SK-N-SH treated with all-trans-retinoic acid at 6 μM for 48 hours (cell line): ENCODE measurements around the gene HM13.

ENCODE experiments used
- ISL1 ChIP-seq: fragments of 250-450 bp; sonication (Bioruptor Pico); IDR thresholded peaks from 2 replicates; pipeline ENCODE4 v2.1.2; 2022; ENCODE audit warnings: mild to moderate bottlenecking, moderate library complexity
- OSR1 ChIP-seq: fragments of 250-450 bp; sonication (Bioruptor Pico); IDR thresholded peaks from 2 replicates; pipeline ENCODE4 v1.8.0; 2022; ENCODE audit warnings: moderate library complexity, mild to moderate bottlenecking, inconsistent platforms
- RARB ChIP-seq: fragments of 250-450 bp; sonication (Bioruptor Pico); IDR thresholded peaks from 2 replicates; pipeline ENCODE4 v1.8.0; 2021; ENCODE audit warnings: mild to moderate bottlenecking, moderate library complexity
- TOX ChIP-seq: fragments of 250-450 bp; sonication (Bioruptor Pico); IDR thresholded peaks from 2 replicates; pipeline ENCODE4 v1.8.0; 2021; ENCODE audit warnings: mild to moderate bottlenecking, moderate library complexity, borderline replicate concordance
- ZC3H10 ChIP-seq: fragments of 250-450 bp; sonication (Bioruptor Pico); IDR thresholded peaks from 2 replicates; pipeline ENCODE4 v1.5.1; 2021; ENCODE audit warnings: mild to moderate bottlenecking, moderate library complexity
- ZFP30 ChIP-seq: fragments of 450-650 bp; formaldehyde crosslinking; IDR thresholded peaks from 2 replicates; pipeline ENCODE4 v1.5.0; 2022; ENCODE audit warnings: mild to moderate bottlenecking, moderate library complexity
- ZNF565 ChIP-seq: fragments of 450-650 bp; formaldehyde crosslinking; conservative IDR thresholded peaks from 2 replicates; pipeline ENCODE4 v1.5.0; 2020; ENCODE audit warnings: low read depth, mild to moderate bottlenecking, moderate library complexity
- TF ChIP-seq, protein P1 (sequence below): fragments of 250-450 bp; sonication (Bioruptor Pico); IDR thresholded peaks from 2 replicates; pipeline ENCODE4 v1.5.1; 2020; ENCODE audit warnings: low read depth, mild to moderate bottlenecking, moderate library complexity

DNA sequence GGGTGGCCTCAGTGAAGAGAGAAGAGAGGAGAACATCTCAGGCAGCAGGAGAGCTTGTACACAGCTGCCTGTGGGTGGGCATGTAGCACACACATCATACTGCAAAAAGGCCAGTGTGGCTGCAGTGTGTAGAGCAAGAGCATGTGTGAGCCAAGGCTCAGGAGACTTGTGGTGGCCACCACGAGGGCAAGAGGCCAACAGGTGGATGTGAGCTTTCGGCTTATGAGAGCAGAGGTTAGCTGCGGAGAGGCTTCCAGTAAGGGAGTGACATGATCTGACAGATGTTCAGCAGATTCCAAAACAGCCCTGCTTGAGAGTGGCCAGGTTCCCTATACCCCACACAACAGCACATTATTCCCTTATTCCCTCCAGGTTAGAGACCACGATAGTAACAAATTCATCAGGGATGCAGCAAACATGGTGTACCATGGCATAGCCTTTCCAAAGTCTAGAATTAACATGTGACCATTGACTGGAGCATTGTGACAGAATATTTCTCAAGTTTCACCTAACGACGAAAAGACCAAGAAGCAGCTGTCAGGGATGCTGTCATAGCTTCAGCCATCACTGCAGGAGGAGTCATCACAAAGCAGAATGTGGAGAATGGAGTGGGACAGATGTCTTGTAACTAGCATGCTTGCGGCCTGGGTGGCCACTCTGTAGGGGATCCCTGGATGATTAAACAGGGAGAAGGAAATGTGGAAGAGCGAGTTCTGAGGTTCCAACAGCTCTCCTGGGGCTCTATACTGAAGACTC, 23.1 kb downstream of the HM13 start:
- TF ChIP-seq OSR1 (CRISPR knock-in tag) (no peak), ZNF565 (CRISPR knock-in tag) (no peak), ISL1 (no peak), RARB (no peak), ZFP30 (no peak), ZC3H10 (CRISPR knock-in tag) (no peak), TOX (CRISPR knock-in tag) (no peak)
- TF ChIP-seq, protein P1, sequence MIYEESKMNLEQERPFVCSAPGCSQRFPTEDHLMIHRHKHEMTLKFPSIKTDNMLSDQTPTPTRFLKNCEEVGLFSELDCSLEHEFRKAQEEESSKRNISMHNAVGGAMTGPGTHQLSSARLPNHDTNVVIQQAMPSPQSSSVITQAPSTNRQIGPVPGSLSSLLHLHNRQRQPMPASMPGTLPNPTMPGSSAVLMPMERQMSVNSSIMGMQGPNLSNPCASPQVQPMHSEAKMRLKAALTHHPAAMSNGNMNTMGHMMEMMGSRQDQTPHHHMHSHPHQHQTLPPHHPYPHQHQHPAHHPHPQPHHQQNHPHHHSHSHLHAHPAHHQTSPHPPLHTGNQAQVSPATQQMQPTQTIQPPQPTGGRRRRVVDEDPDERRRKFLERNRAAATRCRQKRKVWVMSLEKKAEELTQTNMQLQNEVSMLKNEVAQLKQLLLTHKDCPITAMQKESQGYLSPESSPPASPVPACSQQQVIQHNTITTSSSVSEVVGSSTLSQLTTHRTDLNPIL (CRISPR knock-in tag): no peak
